Loucy (cell line): ENCODE measurements around the gene APAF1.

Experiments
- H2AFZ ChIP-seq: fragments of 200-600 bp; sonication (generic); 2 replicates; pipeline ENCODE4 v1.6.0; 2016; ENCODE audit warnings: antibody characterized with exemption, mild to moderate bottlenecking, low read length, moderate library complexity
- H3F3A ChIP-seq: fragments of 200-600 bp; 2 replicates; pipeline ENCODE4 v1.6.0; 2016; ENCODE audit warnings: antibody characterized with exemption, low read depth, mild to moderate bottlenecking
- H3K27me3 ChIP-seq: fragments of 200-600 bp; sonication (generic); 2 replicates; pipeline ENCODE4 v1.6.1; 2014; ENCODE audit warnings: low read length, mild to moderate bottlenecking; ENCODE audit not compliant: insufficient read depth, poor library complexity, severe bottlenecking
- H3K36me3 ChIP-seq: fragments of 200-600 bp; sonication (generic); 2 replicates; pipeline ENCODE4 v1.6.1; 2016; ENCODE audit warnings: low read length; ENCODE audit not compliant: insufficient read depth
- H3K4me1 ChIP-seq: fragments of 200-600 bp; sonication (generic); 2 replicates; pipeline ENCODE4 v1.5.1; 2014; ENCODE audit warnings: low read length, mild to moderate bottlenecking; ENCODE audit not compliant: insufficient read depth, poor library complexity, severe bottlenecking
- H3K4me2 ChIP-seq: fragments of 200-600 bp; sonication (generic); 2 replicates; pipeline ENCODE4 v1.6.0; 2014; ENCODE audit warnings: antibody characterized with exemption, low read length, low read depth, mild to moderate bottlenecking; ENCODE audit not compliant: poor library complexity, severe bottlenecking
- H3K4me3 ChIP-seq: fragments of 200-600 bp; sonication (generic); 2 replicates; pipeline ENCODE4 v1.5.1; 2014; ENCODE audit warnings: low read length, mild to moderate bottlenecking, mixed read lengths; ENCODE audit not compliant: poor library complexity, severe bottlenecking
- H3K79me2 ChIP-seq: fragments of 200-600 bp; sonication (generic); 2 replicates; pipeline ENCODE4 v1.6.1; 2014; ENCODE audit warnings: low read length; ENCODE audit not compliant: insufficient read depth
- H3K9ac ChIP-seq: fragments of 200-600 bp; sonication (generic); 2 replicates; pipeline ENCODE4 v1.6.0; 2014; ENCODE audit warnings: mild to moderate bottlenecking, low read depth, low read length, moderate library complexity; ENCODE audit not compliant: poor library complexity, severe bottlenecking
- H3K9me2 ChIP-seq: fragments of 200-600 bp; sonication (generic); replicated peaks from 2 replicates; pipeline ENCODE4 v1.6.1; 2016; ENCODE audit warnings: low read depth, low read length, mixed read lengths
- H3K9me3 ChIP-seq: fragments of 200-600 bp; sonication (generic); 2 replicates; pipeline ENCODE4 v1.6.1; 2014; ENCODE audit warnings: mild to moderate bottlenecking, antibody characterized with exemption, low read length, low read depth; ENCODE audit not compliant: insufficient read depth
- H4K20me1 ChIP-seq: fragments of 200-600 bp; sonication (generic); 2 replicates; pipeline ENCODE4 v1.6.0; 2014; ENCODE audit warnings: antibody characterized with exemption, low read length, mild to moderate bottlenecking; ENCODE audit not compliant: insufficient read depth, poor library complexity, severe bottlenecking
- CTCF ChIP-seq: fragments of 200-600 bp; sonication (generic); conservative IDR thresholded peaks from 2 replicates; pipeline ENCODE4 v1.5.1; 2014; ENCODE audit warnings: mild to moderate bottlenecking, antibody characterized with exemption, low read length
- EZH2phosphoT487 ChIP-seq: fragments of 200-600 bp; IDR thresholded peaks from 2 replicates; pipeline ENCODE4 v1.6.1; 2018; ENCODE audit warnings: antibody characterized with exemption, mild to moderate bottlenecking, moderate library complexity, borderline replicate concordance

Gene APAF1

GRCh38 chr12:98758331-98758730, 113.2 kb downstream of the APAF1 start:
- no peaks in the 10 kb centered on the region for H3K36me3 ChIP-seq
- H2AFZ ChIP-seq: no peak overlapping the region
- no peaks in the 10 kb centered on the region for H3K27me3 ChIP-seq
- H3K4me3 ChIP-seq: no peak overlapping the region
- no peaks in the 10 kb centered on the region for H3K79me2 ChIP-seq
- no peak overlapping the region for H3K4me2 ChIP-seq
- H3K4me1 ChIP-seq: peaks cover 7% of the 10 kb centered on the region
- H3K9me2 ChIP-seq: no peaks in the 10 kb centered on the region
- TF ChIP-seq CTCF (no peak), EZH2phosphoT487 (no peak)
- H3F3A ChIP-seq: no peaks in the 10 kb centered on the region
- no peaks in the 10 kb centered on the region for H4K20me1 ChIP-seq
- H3K9ac ChIP-seq: no peak overlapping the region
- no peaks in the 10 kb centered on the region for H3K9me3 ChIP-seq

GRCh38 chr12:98763656-98764055, 118.6 kb downstream of the APAF1 start:
- Histone ChIP-seq H3K36me3 (no peaks in the 10 kb centered on the region), H3K4me2 (no peak overlapping the region), H4K20me1 (no peaks in the 10 kb centered on the region), H3K9me3 (no peaks in the 10 kb centered on the region), H3K9me2 (no peaks in the 10 kb centered on the region), H3K27me3 (no peaks in the 10 kb centered on the region), H3F3A (no peaks in the 10 kb centered on the region), H3K9ac (no peak overlapping the region), H3K79me2 (no peaks in the 10 kb centered on the region), H3K4me3 (no peak overlapping the region), H2AFZ (no peak overlapping the region), H3K4me1 (no peaks in the 10 kb centered on the region)
- TF ChIP-seq EZH2phosphoT487 (no peak), CTCF (no peak)

- H3K9me3 ChIP-seq: no peaks in the 10 kb centered on the region
- no peaks in the 10 kb centered on the region for H4K20me1 ChIP-seq
- H3K79me2 ChIP-seq: no peaks in the 10 kb centered on the region
- H3K9ac ChIP-seq: no peak overlapping the region
- TF ChIP-seq EZH2phosphoT487 (no peak), CTCF (no peak)
- no peaks in the 10 kb centered on the region for H3F3A ChIP-seq
- H3K27me3 ChIP-seq: no peaks in the 10 kb centered on the region
- H3K9me2 ChIP-seq: no peaks in the 10 kb centered on the region
- no peak overlapping the region for H3K4me2 ChIP-seq
- no peak overlapping the region for H2AFZ ChIP-seq
- H3K36me3 ChIP-seq: no peaks in the 10 kb centered on the region
- no peak overlapping the region for H3K4me3 ChIP-seq
- no peaks in the 10 kb centered on the region for H3K4me1 ChIP-seq
These were observed 122.2 kb downstream of the APAF1 start for GRCh38 chr12:98767248-98767647.
